ENCODE measurements around the gene USP14. TPM values are rescaled to one million over a fixed set of nuclear protein-coding genes. Genes with fewer than 3 reads are reported as not detected.

Gene USP14
- total RNA-seq, 1 experiment from 2014 or later: 72.4 TPM

DNA sequence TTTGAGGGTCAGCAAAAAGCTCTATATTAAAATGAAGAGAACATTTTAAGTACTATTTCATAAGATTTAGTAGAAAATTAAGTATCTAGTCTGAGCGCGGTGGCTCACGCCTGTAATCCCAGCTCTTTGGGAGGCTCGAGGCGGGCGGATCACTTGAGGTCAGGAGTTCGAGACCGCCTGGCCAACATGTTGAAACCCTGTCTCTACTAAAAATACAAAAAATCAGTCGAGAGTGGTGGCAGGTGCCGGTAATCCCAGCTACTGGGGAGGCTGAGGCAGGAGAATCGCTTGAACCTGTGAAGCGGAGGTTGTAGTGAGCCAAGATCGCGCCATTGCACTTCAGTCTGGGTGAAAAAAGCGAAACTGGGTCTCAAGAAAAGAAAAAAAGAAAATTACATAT is 1.6 kb downstream of the USP14 start (continued):
- TF ChIP-seq, protein P1, sequence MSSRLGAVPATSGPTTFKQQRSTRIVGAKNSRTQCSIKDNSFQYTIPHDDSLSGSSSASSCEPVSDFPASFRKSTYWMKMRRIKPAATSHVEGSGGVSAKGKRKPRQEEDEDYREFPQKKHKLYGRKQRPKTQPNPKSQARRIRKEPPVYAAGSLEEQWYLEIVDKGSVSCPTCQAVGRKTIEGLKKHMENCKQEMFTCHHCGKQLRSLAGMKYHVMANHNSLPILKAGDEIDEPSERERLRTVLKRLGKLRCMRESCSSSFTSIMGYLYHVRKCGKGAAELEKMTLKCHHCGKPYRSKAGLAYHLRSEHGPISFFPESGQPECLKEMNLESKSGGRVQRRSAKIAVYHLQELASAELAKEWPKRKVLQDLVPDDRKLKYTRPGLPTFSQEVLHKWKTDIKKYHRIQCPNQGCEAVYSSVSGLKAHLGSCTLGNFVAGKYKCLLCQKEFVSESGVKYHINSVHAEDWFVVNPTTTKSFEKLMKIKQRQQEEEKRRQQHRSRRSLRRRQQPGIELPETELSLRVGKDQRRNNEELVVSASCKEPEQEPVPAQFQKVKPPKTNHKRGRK (CRISPR knock-in tag; IDR thresholded peaks at IDR 0.05; ENCODE audit: borderline replicate concordance): no peak
- no peak for TF ChIP-seq ATF3 (CRISPR knock-in tag; conservative IDR thresholded peaks at IDR 0.05)
- no peak for TF ChIP-seq ZNF425 (CRISPR knock-in tag; conservative IDR thresholded peaks at IDR 0.05)
- TF ChIP-seq ZSCAN18 (CRISPR knock-in tag; IDR thresholded peaks at IDR 0.05): no peak
- no peak for TF ChIP-seq ERG (CRISPR knock-in tag; IDR thresholded peaks at IDR 0.05)
- no peak for TF ChIP-seq GRHL2 (CRISPR knock-in tag; IDR thresholded peaks at IDR 0.05; ENCODE audit: insufficient replicate concordance, severe bottlenecking)
- TF ChIP-seq, protein P2, sequence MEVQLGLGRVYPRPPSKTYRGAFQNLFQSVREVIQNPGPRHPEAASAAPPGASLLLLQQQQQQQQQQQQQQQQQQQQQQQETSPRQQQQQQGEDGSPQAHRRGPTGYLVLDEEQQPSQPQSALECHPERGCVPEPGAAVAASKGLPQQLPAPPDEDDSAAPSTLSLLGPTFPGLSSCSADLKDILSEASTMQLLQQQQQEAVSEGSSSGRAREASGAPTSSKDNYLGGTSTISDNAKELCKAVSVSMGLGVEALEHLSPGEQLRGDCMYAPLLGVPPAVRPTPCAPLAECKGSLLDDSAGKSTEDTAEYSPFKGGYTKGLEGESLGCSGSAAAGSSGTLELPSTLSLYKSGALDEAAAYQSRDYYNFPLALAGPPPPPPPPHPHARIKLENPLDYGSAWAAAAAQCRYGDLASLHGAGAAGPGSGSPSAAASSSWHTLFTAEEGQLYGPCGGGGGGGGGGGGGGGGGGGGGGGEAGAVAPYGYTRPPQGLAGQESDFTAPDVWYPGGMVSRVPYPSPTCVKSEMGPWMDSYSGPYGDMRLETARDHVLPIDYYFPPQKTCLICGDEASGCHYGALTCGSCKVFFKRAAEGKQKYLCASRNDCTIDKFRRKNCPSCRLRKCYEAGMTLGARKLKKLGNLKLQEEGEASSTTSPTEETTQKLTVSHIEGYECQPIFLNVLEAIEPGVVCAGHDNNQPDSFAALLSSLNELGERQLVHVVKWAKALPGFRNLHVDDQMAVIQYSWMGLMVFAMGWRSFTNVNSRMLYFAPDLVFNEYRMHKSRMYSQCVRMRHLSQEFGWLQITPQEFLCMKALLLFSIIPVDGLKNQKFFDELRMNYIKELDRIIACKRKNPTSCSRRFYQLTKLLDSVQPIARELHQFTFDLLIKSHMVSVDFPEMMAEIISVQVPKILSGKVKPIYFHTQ (CRISPR knock-in tag; IDR thresholded peaks at IDR 0.05): no peak
- no peak for TF ChIP-seq FOXP1 (CRISPR knock-in tag; IDR thresholded peaks at IDR 0.05; ENCODE audit: borderline replicate concordance)
- no peak for TF ChIP-seq SOX15 (CRISPR knock-in tag; IDR thresholded peaks at IDR 0.05)
- TF ChIP-seq CDX4 (CRISPR knock-in tag; IDR thresholded peaks at IDR 0.05; ENCODE audit: borderline replicate concordance): no peak
- no peak for TF ChIP-seq CTCF (IDR thresholded peaks at IDR 0.05)
- TF ChIP-seq USF2 (CRISPR knock-in tag; IDR thresholded peaks at IDR 0.05): no peak
- no peak for TF ChIP-seq NFE2L1 (CRISPR knock-in tag; IDR thresholded peaks at IDR 0.05)

All from WTC11 (cell line).